KBM-7 (cell line): ENCODE results near the gene HAUS3.
A peak's percentile ranks its signal among the peaks of the same experiment; 100 is the strongest.

Experiments used
- DNase-seq: peaks from one replicate; pipeline ENCODE4 v3.0.0-alpha.2; 2015
- in situ Hi-C: fragments of 300-500 bp; cut with MboI; formaldehyde crosslinking; loops from 2 replicates; pipeline ENCODE4 v1.14.3; 2020; ENCODE audit warnings: low sequenced_read_pairs, low pct_unique_long_range_greater_than_20kb, mixed read lengths

Gene HAUS3

GRCh38 chr4:2265113-2266110, 23.5 kb upstream of the HAUS3 start:
- in situ Hi-C loops, result no loop called here
- DNase-seq, result no peak

- DNase-seq, result no peak
Observed at GRCh38 chr4:2264481-2265041, 22.6 kb upstream of the HAUS3 start.

GRCh38 chr4:2263926-2264321, 22.0 kb upstream of the HAUS3 start:
- DNase-seq, result no peak
- in situ Hi-C loops, result no loop called here

More at GRCh38 chr4:2264481-2265041, 22.6 kb upstream of the HAUS3 start:
- in situ Hi-C loops, result no loop called here

DNA sequence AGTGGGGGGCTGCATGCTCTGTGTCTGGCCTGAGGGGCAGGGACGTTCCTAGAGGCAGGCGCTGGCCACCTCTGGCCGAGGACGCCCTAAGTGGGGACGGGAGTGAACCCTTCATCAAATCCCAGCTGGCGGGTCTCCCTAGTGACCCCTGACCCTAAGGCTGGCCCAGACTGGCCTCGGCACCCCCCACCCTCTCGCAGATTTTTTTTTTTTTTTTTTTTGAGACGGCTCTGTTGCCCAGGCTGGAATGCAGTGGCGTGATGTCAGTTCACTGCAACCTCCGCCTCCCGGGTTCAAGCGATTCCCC, 21.0 kb upstream of the HAUS3 start:
- no peak for DNase-seq
- in situ Hi-C loops, result no loop called here

DNA sequence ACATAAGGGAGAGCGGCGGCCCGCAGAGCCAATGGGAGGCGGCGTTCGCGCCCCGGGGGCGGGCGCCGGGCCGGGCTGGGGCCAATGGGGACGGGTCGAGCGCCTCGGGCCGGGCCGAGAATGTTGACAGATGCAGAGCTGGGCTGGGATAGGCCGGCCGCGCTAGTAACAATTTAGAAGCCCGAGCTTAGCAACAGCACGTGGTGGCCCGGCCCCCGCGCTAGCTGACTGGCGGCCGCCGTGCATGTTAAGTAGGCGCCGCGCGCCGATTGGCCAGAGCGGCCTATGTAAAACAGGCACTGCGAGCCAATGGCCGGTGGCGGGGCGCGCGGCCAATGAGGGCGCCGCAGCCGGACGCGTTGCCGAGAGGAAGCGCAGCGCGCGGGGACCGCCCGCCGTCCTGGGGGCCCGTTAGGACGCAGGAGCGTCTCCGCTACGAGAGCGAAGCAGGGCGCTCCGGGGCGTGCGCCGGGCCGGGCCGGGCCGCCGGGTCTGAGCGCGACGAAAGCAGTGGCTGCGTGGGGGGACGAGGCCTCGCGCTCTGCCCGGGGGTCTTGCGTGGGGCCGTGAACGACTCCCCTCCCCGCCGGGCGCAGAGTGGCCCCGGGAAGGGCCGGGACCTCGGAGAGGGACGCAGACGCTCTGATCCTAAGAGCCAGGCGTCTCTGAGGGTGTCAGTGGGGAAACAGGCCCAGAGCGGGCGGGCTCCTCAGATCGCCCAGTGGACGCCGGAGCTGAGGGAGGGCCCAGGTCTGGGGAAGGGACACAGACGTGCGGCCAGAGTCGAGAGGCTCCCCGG, 20.4 kb upstream of the HAUS3 start:
- peak; percentile 100 for DNase-seq
- in situ Hi-C loops, result no loop called here

- in situ Hi-C loops, result no loop called here
- no peak for DNase-seq
Observed at GRCh38 chr4:2261853-2262144, 19.9 kb upstream of the HAUS3 start, which contains the start of gene MXD4. Gene MXD4, minus strand, starts transcription at chr4:2262109. Its CDS starts 129 bp downstream, at chr4:2261980.

DNA sequence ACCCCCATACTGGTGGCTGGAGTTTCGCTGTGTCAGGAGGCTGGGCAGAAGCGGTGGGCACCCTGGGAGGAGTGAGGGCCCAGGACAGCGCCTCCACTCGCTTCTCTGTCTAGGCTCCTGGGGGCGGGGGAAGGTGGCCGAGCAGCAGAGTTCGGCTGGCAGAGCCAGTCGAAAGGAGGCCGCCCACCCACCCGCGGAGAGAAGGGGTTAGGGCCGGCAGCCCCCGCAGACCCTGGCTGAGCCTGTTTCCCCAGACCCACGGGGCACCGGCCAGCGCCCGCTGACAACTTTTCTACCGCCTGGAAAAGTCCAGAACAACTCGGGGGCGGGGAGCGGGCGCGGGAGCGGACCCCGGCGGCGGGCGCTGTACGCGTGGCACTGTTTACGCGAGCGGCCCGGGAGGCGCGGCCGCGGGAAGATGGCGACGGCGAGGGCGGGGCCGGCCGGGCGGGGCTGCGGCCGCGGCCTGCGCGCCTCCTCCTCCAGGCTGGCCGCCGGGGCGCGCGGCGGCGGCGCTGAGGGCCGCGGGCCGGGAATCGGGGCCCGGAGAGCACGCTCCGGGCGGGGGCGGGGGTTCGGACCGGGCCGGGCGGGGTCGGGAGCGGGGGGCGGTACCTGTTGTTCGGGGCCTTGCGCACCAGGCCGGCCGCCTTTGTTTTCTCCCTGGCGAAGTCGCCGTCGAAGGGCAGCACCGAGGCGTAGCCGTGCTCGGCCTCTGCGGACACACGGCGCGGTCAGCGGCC, 19.4 kb upstream of the HAUS3 start:
- no peak for DNase-seq
- in situ Hi-C loops, result no loop called here

DNA sequence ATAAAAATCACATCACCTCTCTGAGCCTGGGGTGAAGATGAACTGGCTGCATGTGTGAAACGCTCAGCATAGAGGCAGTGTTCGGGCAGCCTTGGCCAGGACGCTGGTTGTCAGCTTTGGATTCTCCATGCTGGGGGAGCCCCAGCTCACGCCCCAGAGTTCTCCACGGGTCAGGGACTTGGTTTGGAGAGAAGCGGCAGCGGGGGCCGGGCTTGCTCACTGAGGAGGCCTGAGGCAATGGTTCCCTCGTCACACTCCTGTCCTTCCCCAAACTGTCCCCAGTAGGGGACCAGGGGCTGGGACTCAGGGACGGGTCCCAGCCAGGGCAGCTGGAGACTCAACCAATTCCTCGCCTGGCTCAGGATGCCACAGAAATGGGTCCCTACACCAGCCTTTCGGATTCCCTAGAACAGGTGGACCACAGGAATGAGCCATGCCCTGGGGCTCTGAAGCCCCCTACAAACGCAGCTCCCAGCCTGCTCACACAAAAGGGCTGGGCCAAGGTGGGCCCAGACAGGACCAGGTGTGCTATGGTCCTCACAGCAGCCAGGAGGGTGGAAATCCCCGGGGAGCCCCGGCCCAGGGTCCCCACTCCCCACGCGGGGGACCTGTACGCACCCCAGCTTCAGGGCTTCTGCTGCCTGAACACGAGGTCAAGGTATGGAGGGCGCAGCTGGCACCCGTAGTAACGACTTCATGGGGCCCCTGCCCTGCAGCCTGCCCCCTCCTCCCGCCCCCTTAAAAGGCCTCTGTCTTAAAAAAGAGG, 18.6 kb upstream of the HAUS3 start:
- DNase-seq, result no peak
- in situ Hi-C loops, result no loop called here

DNA sequence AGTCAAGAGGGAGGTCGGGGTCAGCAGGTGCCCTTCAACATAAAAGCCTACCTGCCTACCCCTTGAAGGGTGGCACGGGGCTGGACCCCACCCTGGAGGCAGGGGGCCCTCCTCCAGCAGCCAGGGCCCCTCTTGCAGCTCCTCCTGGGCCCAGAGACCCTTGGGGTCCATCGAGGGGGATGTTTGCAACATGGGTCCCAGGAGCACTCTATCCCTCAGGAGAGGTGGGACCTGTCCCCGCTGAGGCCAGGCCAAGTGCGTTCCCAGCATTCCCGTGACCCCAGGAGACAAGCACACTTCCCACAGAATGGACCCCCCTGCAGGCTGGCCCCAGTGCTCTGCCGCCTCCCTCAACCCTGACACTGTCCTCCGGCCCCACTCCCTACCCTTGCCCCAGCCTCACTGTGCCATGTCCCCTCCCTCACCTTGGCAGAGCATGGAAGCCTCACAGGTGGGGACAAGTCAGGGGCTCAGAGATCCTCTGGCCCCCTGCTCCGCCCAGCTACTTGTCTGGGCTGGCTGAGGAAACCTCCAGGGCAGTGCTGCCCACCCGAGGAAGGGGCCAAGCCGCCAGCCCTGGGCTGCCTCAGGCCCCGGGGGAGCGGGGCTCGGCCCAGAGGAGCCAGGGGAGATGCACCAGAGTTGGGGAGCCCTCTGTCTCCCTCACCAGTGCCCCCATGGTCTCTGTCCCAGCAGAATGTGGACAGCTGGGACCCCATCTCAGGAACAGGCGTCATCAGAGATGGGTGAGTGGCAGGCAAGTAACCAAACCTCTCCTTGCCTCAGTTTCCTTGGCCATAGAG, 17.8 kb upstream of the HAUS3 start:
- in situ Hi-C loops, result no loop called here
- DNase-seq, result no peak

GRCh38 chr4:2259036-2259540, 17.2 kb upstream of the HAUS3 start:
- in situ Hi-C loops, result no loop called here
- DNase-seq, result no peak

GRCh38 chr4:2258091-2259035, 16.4 kb upstream of the HAUS3 start:
- no peak for DNase-seq
- in situ Hi-C loops, result no loop called here

- in situ Hi-C loops, result no loop called here
- DNase-seq, result no peak
Observed at GRCh38 chr4:2257361-2258081, 15.6 kb upstream of the HAUS3 start.

DNA sequence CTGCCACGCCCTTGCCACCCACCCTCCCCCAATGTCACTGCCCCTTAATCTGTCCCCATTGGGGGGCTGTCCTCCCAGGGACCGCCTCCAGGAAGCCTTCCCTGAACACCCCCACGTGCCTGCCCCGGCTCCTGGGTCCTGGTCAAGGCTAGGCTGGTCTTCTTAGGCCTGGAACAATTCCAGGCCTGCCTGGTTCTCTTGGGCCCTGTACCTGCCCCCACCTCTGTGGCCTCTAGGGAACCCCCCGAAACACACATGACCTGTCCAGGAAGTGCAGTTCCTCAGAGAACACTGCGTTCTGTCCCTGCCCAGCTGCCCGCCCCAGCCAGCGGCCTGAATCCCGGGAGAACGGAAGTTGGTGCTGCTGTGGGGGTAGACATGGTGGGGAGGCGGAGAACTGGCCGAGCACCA, 14.9 kb upstream of the HAUS3 start:
- in situ Hi-C loops, result no loop called here

GRCh38 chr4:2256156-2256731, 14.3 kb upstream of the HAUS3 start:
- in situ Hi-C loops, result no loop called here
- DNase-seq, result no peak

More for the DNA sequence above, 14.9 kb upstream of the HAUS3 start:
- DNase-seq, result no peak

DNA sequence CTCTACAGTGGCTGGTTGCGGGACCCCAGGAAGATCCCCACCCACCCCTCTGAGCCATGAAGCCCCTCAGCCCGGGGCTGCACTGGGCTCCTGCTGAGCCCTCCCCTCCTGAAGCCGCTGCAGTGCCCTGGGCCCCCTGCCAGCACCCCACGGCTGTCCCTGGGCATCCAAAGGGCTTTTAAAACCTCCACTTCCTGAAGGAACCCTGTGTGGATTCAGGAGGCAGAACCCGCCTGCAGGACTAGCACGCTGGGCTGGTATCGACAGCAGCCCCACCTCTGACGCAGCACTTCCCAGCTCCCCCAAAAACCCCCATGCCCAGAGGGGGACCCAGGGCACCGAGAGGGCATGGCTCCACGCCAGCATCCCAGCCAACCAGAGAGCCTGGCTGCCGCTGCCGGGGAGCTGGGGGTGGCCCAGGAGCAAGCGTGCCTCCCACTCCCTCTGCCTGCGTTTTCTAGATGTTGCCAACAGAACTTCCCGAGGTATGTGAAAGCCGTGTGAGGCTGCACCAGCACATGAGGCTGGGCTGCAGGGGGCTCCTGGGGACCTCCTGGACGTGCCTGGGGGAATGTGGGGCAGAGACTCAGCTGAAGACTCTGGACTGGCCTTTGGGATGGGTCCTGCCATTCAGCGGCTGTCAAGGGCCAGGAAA, 13.7 kb upstream of the HAUS3 start:
- in situ Hi-C loops, result no loop called here
- DNase-seq, result no peak
